HepG2 (cell line): ENCODE data around the gene ZDHHC14.

Source experiments
- BRD4 ChIP-seq: sonication (generic); formaldehyde crosslinking; IDR thresholded peaks from 2 replicates; pipeline ENCODE4 v1.4.0; 2020; ENCODE audit warnings: missing genetic modification reagents
- HDAC6 ChIP-seq: fragments of 200-600 bp; sonication (generic); IDR thresholded peaks from 2 replicates; pipeline ENCODE4 v1.7.0; 2017; ENCODE audit warnings: mild to moderate bottlenecking, antibody characterized with exemption, low read length, low read depth
- KLF16 ChIP-seq, 2 experiments: sonication (generic) in 1 of 2; formaldehyde crosslinking in 1 of 2; IDR thresholded peaks; 2 replicates each; pipeline versions ENCODE4 v1.6.1 to v1.8.0; 2016 to 2023; ENCODE audit warnings: missing genetic modification reagents in 2 of 2, missing compliant biosample characterization in 1 of 2
- PAX8 ChIP-seq: sonication (generic); formaldehyde crosslinking; IDR thresholded peaks from 2 replicates; pipeline ENCODE4 v1.8.0; 2022; ENCODE audit warnings: mild to moderate bottlenecking, missing genetic modification reagents, borderline replicate concordance
- POLR2A ChIP-seq, 2 experiments: IDR thresholded peaks; 2 replicates each; pipeline ENCODE4 v1.6.1; 2011; ENCODE audit warnings: low read depth in 2 of 2, low read length in 2 of 2, mild to moderate bottlenecking in 1 of 2, moderate library complexity in 1 of 2; ENCODE audit not compliant: insufficient read depth in 1 of 2
- RARG ChIP-seq: sonication (generic); formaldehyde crosslinking; IDR thresholded peaks from 2 replicates; pipeline ENCODE4 v1.4.0; 2020; ENCODE audit warnings: low read depth, mild to moderate bottlenecking, missing genetic modification reagents
- RFX5 ChIP-seq: IDR thresholded peaks from 2 replicates; pipeline ENCODE4 v1.6.1; 2011; ENCODE audit warnings: low read depth, low read length, improper control_type of control experiment
- SIN3A ChIP-seq: IDR thresholded peaks from 2 replicates; pipeline ENCODE4 v1.6.1; 2011; ENCODE audit warnings: low read depth, mild to moderate bottlenecking, control low read depth, low read length, borderline replicate concordance
- SNAPC2 ChIP-seq: sonication (generic); formaldehyde crosslinking; IDR thresholded peaks from 2 replicates; pipeline ENCODE4 v1.8.1; 2022; ENCODE audit warnings: mild to moderate bottlenecking, missing genetic modification reagents
- YEATS2 ChIP-seq: sonication (generic); formaldehyde crosslinking; IDR thresholded peaks from 2 replicates; pipeline ENCODE4 v1.4.0; 2020; ENCODE audit warnings: missing genetic modification reagents, borderline replicate concordance
- ZNF350 ChIP-seq: sonication (generic); formaldehyde crosslinking; IDR thresholded peaks from 2 replicates; pipeline ENCODE4 v1.4.0; 2020; ENCODE audit warnings: mild to moderate bottlenecking, low read depth, missing genetic modification reagents, borderline replicate concordance
- TF ChIP-seq, protein P1 (sequence below): sonication (generic); formaldehyde crosslinking; IDR thresholded peaks from 2 replicates; pipeline ENCODE4 v1.5.0; 2020; ENCODE audit warnings: mild to moderate bottlenecking, missing genetic modification reagents, moderate library complexity
- TF ChIP-seq, protein P2 (sequence below): IDR thresholded peaks from 2 replicates; pipeline ENCODE4 v1.6.1; 2016; ENCODE audit warnings: missing compliant biosample characterization, missing genetic modification reagents, borderline replicate concordance

DNA sequence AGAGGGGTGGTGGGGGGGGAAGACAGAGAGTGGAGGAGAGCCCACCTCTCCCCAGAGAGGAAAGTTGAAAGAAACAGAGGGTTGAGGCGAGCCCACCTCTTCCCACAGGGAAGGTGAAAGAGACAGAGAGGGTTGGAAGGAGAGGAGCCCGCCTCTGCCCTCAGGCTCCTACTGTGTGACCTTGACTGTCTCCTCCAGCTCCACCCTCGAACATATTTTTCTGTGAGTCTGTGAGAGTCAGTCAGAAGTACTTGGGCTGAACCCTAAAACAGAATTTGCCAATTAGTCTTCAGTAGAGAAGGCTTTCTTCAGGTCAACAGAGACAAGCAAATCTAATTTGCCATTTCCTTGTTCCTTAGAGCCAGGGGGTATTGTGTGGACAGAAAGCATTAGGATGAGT is 288.3 kb downstream of the ZDHHC14 start:
- TF ChIP-seq ZNF350 (CRISPR knock-in tag) (no peak), YEATS2 (CRISPR knock-in tag) (no peak), HDAC6 (no peak), RFX5 (no peak), KLF16 (CRISPR knock-in tag; IDR thresholded peaks at IDR 0.05) (no peak), PAX8 (no peak), RARG (CRISPR knock-in tag) (no peak), BRD4 (CRISPR knock-in tag) (no peak), SIN3A (no peak), SNAPC2 (CRISPR knock-in tag) (no peak), POLR2A (IDR thresholded peaks at IDR 0.05; ENCODE audit: insufficient read depth in 1 of 2, low read depth in 2 of 2, low read length in 2 of 2) (no peak)
- TF ChIP-seq, protein P1, sequence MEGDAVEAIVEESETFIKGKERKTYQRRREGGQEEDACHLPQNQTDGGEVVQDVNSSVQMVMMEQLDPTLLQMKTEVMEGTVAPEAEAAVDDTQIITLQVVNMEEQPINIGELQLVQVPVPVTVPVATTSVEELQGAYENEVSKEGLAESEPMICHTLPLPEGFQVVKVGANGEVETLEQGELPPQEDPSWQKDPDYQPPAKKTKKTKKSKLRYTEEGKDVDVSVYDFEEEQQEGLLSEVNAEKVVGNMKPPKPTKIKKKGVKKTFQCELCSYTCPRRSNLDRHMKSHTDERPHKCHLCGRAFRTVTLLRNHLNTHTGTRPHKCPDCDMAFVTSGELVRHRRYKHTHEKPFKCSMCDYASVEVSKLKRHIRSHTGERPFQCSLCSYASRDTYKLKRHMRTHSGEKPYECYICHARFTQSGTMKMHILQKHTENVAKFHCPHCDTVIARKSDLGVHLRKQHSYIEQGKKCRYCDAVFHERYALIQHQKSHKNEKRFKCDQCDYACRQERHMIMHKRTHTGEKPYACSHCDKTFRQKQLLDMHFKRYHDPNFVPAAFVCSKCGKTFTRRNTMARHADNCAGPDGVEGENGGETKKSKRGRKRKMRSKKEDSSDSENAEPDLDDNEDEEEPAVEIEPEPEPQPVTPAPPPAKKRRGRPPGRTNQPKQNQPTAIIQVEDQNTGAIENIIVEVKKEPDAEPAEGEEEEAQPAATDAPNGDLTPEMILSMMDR (CRISPR knock-in tag), result no peak
- TF ChIP-seq, protein P2, sequence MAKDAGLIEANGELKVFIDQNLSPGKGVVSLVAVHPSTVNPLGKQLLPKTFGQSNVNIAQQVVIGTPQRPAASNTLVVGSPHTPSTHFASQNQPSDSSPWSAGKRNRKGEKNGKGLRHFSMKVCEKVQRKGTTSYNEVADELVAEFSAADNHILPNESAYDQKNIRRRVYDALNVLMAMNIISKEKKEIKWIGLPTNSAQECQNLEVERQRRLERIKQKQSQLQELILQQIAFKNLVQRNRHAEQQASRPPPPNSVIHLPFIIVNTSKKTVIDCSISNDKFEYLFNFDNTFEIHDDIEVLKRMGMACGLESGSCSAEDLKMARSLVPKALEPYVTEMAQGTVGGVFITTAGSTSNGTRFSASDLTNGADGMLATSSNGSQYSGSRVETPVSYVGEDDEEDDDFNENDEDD (CRISPR knock-in tag), result no peak
